ENCODE results near the gene TSPAN13. TPM values are rescaled to one million over a fixed set of nuclear protein-coding genes. Genes with fewer than 3 reads are reported as not detected.

TSPAN13 gene
- total RNA-seq, 1 experiment from 2014 or later = 31.1 TPM

DNA sequence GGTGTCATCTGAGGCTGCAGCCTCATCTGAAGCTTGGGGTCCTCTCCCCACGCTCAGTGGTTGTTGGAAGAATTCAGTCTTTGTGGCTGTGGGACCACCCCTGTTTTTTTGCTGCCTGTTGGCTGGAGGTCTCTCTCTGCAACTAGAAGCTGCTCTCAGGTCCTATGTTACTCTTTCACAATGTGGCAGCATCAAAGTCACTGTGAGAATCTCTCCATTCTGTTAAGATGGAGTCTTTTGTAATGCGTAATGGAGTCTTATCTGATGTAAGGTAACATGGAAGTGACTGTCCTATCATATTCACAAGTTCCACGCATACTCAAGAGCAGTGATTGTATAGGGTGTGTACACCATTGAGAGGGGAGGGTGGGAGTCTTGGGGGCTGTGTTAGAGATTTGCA, 24.9 kb downstream of the TSPAN13 start:
- intact Hi-C loops (cut with micrococcal nuclease; ENCODE audit: unreplicated experiment) = no loop called here
- CTCF ChIA-PET = no interaction called here
- Histone ChIP-seq H3K4me2 (no peak overlapping the region), H3K4me3 (no peak overlapping the region), H3K79me2 (ENCODE audit: low read depth) (peaks cover 11% of the 10 kb centered on the region; the same call in 1 of the 2 replicates), H3K9me3 (ENCODE audit: insufficient read depth, low read depth) (no peaks in the 10 kb centered on the region), H3K27me3 (ENCODE audit: insufficient read depth, low read depth) (no peaks in the 10 kb centered on the region), H3K4me1 (replicated peaks; ENCODE audit: insufficient read depth) (peaks cover 12% of the 10 kb centered on the region), H3K36me3 (ENCODE audit: low read depth) (0 out of 2 replicates have a peak, but pooled peaks cover 11% of the 10 kb centered on the region), H3F3A (ENCODE audit: insufficient read depth, low read depth) (peaks cover 6% of the 10 kb centered on the region; the same call in 1 of the 2 replicates), H3K27ac (no peak overlapping the region), H4K20me1 (ENCODE audit: insufficient read depth) (no peaks in the 10 kb centered on the region), H3K9me2 (ENCODE audit: insufficient read depth) (no peaks in the 10 kb centered on the region), H2AFZ (no peak overlapping the region)
- no TSS peak for BruUV-seq (replicated peaks)
- POLR2A ChIA-PET (ENCODE audit: unreplicated experiment) = no interaction called here
- DNase-seq = no peak
- no peak for TF ChIP-seq EZH2 (IDR thresholded peaks at IDR 0.05; ENCODE audit: low read depth)
- TF ChIP-seq, protein P1, sequence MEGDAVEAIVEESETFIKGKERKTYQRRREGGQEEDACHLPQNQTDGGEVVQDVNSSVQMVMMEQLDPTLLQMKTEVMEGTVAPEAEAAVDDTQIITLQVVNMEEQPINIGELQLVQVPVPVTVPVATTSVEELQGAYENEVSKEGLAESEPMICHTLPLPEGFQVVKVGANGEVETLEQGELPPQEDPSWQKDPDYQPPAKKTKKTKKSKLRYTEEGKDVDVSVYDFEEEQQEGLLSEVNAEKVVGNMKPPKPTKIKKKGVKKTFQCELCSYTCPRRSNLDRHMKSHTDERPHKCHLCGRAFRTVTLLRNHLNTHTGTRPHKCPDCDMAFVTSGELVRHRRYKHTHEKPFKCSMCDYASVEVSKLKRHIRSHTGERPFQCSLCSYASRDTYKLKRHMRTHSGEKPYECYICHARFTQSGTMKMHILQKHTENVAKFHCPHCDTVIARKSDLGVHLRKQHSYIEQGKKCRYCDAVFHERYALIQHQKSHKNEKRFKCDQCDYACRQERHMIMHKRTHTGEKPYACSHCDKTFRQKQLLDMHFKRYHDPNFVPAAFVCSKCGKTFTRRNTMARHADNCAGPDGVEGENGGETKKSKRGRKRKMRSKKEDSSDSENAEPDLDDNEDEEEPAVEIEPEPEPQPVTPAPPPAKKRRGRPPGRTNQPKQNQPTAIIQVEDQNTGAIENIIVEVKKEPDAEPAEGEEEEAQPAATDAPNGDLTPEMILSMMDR (conservative IDR thresholded peaks at IDR 0.05) = no peak

DNA sequence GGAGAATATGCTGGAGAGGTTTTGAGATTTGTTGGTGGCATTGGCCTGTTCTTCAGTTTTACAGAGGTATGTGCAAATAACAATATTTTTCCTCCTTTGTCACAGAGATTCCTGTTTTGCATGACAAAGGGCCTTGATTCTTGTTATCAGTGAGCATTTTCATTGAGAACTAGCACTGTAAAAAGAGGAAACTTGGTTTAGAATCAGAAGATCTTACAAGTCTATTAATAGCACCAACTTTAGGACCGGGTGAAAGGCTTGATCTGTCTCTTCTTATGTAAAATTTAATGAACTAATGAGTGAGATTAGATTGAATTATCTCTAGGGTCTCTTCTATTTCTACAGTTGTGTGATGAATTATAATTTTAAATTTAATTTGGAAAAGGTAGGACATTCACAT, 25.5 kb downstream of the TSPAN13 start:
- Histone ChIP-seq H3K4me1 (replicated peaks; ENCODE audit: insufficient read depth) (peaks cover 12% of the 10 kb centered on the region), H2AFZ (no peak overlapping the region), H3K27ac (no peak overlapping the region), H4K20me1 (ENCODE audit: insufficient read depth) (no peaks in the 10 kb centered on the region), H3K79me2 (ENCODE audit: low read depth) (peaks cover 11% of the 10 kb centered on the region; the same call in 1 of the 2 replicates), H3K4me3 (no peak overlapping the region), H3K9me3 (ENCODE audit: insufficient read depth, low read depth) (no peaks in the 10 kb centered on the region), H3K27me3 (ENCODE audit: insufficient read depth, low read depth) (no peaks in the 10 kb centered on the region), H3F3A (ENCODE audit: insufficient read depth, low read depth) (peaks cover 6% of the 10 kb centered on the region; the same call in 1 of the 2 replicates), H3K36me3 (ENCODE audit: low read depth) (0 out of 2 replicates have a peak, but pooled peaks cover 14% of the 10 kb centered on the region), H3K4me2 (no peak overlapping the region), H3K9me2 (ENCODE audit: insufficient read depth) (no peaks in the 10 kb centered on the region)
- DNase-seq = no peak
- no TSS peak for BruUV-seq (replicated peaks)
- intact Hi-C loops (cut with micrococcal nuclease; ENCODE audit: unreplicated experiment) = no loop called here
- TF ChIP-seq EZH2 (IDR thresholded peaks at IDR 0.05; ENCODE audit: low read depth) = no peak
- TF ChIP-seq, protein P1 (conservative IDR thresholded peaks at IDR 0.05) = no peak
- ChIA-PET CTCF (no interaction called here), POLR2A (ENCODE audit: unreplicated experiment) (no interaction called here)

DNA sequence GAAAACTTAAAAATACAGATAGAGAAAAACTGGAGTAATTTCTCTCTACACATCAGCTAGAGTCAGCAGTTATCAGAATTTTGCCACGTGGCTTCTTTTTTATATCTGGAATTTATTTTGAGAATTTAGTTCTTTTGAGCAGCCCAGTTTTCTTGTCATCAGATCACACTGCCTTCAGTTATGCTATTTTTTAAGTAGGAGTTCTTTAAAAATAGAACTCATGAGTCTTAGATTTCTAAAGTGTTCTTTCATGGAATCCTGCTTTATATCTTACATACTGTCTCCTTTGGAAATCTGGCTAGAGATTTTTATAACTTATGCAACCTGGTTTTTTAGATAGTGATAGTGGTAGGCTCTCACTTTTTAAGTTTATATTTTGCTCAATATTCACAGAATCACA, 27.0 kb downstream of the TSPAN13 start:
- CTCF ChIA-PET = no interaction called here
- intact Hi-C loops (cut with micrococcal nuclease; ENCODE audit: unreplicated experiment) = no loop called here
- Histone ChIP-seq H3K4me2 (no peak overlapping the region), H3K27ac (no peak overlapping the region), H3K4me3 (no peak overlapping the region), H3K79me2 (ENCODE audit: low read depth) (peaks cover 7% of the 10 kb centered on the region; the same call in 1 of the 2 replicates), H3K9me3 (ENCODE audit: insufficient read depth, low read depth) (no peaks in the 10 kb centered on the region), H4K20me1 (ENCODE audit: insufficient read depth) (no peaks in the 10 kb centered on the region), H3K9me2 (ENCODE audit: insufficient read depth) (no peaks in the 10 kb centered on the region), H3K27me3 (ENCODE audit: insufficient read depth, low read depth) (no peaks in the 10 kb centered on the region), H3F3A (ENCODE audit: insufficient read depth, low read depth) (no peaks in the 10 kb centered on the region), H3K36me3 (ENCODE audit: low read depth) (0 out of 2 replicates have a peak, but pooled peaks cover 14% of the 10 kb centered on the region), H2AFZ (no peak overlapping the region), H3K4me1 (replicated peaks; ENCODE audit: insufficient read depth) (no peaks in the 10 kb centered on the region)
- TF ChIP-seq, protein P1 (conservative IDR thresholded peaks at IDR 0.05) = no peak
- no peak for TF ChIP-seq EZH2 (IDR thresholded peaks at IDR 0.05; ENCODE audit: low read depth)
- no peak for DNase-seq
- BruUV-seq (replicated peaks) = no TSS peak
- POLR2A ChIA-PET (ENCODE audit: unreplicated experiment) = interaction anchor here (0.7 kb wide), 1 partner anchor 96 kb away, joined by 6 read pairs; no protein-coding TSS in a partner anchor
